ENCODE results near the gene LINC01488. TPM values are rescaled to one million over a fixed set of nuclear protein-coding genes. Genes with fewer than 3 reads are reported as not detected.

LINC01488 gene
- total and polyA plus RNA-seq, 9 donors = not detected

DNA sequence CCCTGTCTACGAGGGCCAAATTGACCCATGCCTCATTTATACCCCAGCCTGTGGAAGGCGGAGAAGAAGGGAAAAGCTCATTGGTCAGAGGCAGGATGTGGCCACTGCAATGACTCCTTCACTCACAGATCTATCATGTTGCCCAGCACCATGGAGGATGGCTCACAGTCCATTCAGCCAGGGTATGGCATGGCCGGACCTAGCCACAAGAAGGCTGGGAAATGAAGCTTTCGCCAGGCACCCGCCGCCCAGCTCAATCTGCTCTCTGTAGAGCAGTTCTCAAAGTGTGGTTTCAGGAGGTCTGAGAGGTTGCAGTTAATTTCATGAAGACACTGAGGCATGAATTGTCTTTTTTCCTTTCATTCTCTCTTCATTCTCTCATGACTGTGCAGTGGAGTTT is 40.6 kb upstream of the LINC01488 start:
- H3K27ac ChIP-seq = no peak overlapping the region
- TF ChIP-seq EP300 (IDR thresholded peaks at IDR 0.05) (no peak), POLR2A (IDR thresholded peaks at IDR 0.05) (no peak)
- TF ChIP-seq, protein P1, sequence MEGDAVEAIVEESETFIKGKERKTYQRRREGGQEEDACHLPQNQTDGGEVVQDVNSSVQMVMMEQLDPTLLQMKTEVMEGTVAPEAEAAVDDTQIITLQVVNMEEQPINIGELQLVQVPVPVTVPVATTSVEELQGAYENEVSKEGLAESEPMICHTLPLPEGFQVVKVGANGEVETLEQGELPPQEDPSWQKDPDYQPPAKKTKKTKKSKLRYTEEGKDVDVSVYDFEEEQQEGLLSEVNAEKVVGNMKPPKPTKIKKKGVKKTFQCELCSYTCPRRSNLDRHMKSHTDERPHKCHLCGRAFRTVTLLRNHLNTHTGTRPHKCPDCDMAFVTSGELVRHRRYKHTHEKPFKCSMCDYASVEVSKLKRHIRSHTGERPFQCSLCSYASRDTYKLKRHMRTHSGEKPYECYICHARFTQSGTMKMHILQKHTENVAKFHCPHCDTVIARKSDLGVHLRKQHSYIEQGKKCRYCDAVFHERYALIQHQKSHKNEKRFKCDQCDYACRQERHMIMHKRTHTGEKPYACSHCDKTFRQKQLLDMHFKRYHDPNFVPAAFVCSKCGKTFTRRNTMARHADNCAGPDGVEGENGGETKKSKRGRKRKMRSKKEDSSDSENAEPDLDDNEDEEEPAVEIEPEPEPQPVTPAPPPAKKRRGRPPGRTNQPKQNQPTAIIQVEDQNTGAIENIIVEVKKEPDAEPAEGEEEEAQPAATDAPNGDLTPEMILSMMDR (IDR thresholded peaks at IDR 0.05) = no peak
- no peak overlapping the region for H3K4me3 ChIP-seq
- no peaks in the 10 kb centered on the region for H3K27me3 ChIP-seq
- intact Hi-C loops (cut with DNase I) = no loop called here
- 84 to 97% (median 95%) methylated on average over 6 of the region's 6 CpGs for WGBS, 3 donors
- H3K36me3 ChIP-seq = no peaks in the 10 kb centered on the region
- DNase-seq = peak in 1 of 5 donors; percentile 1
- H3K9me3 ChIP-seq = no peaks in the 10 kb centered on the region
- peaks cover 1% of the 10 kb centered on the region for H3K4me1 ChIP-seq (ENCODE audit: insufficient read depth)

DNA sequence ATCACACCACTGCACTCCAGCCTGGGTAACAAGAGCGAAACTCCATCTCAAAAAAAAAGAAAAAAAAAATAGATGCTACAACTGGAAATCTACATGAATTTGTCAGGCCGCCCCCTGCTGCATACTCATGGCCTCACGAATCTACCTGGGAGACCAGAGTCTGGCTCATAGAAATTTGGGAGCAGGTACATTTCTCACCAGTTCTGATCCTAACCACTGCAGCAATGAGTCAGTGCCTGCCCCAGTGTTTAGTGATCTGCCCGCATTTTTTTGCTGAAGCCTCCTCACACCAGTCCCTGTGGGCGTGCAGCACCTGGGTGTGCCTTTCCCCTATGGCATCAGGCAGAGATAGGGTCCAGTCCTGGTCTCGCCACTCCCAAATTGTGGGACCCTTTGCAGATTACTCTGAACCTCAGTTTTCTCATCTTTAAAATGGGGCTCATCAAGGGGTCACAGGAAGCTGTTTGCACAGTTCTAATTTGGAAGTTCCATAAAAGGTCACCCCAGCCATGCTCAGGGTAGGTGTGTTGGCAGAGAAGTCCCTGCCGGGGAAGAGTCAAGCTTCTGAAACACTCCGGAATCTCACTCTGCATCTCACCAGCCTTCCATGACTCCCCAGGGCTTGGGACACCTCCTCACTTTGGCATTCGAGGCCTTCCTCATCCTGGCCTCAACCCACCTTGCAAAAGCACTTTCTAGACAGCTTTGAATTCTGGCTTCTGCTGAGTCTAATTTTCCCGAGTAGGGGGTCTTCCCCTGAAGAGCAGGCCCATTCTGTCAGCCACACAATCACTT is 39.3 kb upstream of the LINC01488 start:
- no peaks in the 10 kb centered on the region for H3K27me3 ChIP-seq
- TF ChIP-seq POLR2A (IDR thresholded peaks at IDR 0.05) (no peak), EP300 (IDR thresholded peaks at IDR 0.05) (no peak)
- TF ChIP-seq, protein P1 (IDR thresholded peaks at IDR 0.05) = no peak
- H3K36me3 ChIP-seq = no peaks in the 10 kb centered on the region
- 72 to 78% (median 77%) methylated on average over 10 of the region's 10 CpGs for WGBS, 3 donors
- intact Hi-C loops (cut with DNase I) = no loop called here
- peaks cover 1% of the 10 kb centered on the region for H3K4me1 ChIP-seq (ENCODE audit: insufficient read depth)
- H3K9me3 ChIP-seq = no peaks in the 10 kb centered on the region
- no peak overlapping the region for H3K27ac ChIP-seq
- peak in 1 of 5 donors; percentile 3 for DNase-seq
- H3K4me3 ChIP-seq = no peak overlapping the region

DNA sequence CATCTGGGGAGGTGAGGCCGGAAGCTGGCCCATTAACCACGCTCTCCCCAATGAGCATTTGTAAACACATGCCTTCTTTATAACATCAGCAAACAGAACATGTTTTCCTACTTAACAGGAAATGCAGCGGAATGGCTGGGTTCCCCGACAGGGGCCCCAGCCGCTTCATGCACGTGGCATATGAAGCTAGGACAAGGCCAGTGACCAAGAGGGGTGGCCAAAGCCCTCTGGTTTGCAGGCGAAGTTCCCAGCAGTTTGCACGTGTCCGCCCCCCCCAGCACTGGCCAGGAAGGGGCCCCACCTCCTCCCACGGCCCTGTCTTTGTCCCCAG is 38.7 kb upstream of the LINC01488 start:
- TF ChIP-seq, protein P1 (IDR thresholded peaks at IDR 0.05) = no peak
- TF ChIP-seq POLR2A (IDR thresholded peaks at IDR 0.05) (no peak), EP300 (IDR thresholded peaks at IDR 0.05) (no peak)
- intact Hi-C loops (cut with DNase I) = no loop called here
- H3K36me3 ChIP-seq = no peaks in the 10 kb centered on the region
- 15 to 21% (median 18%) methylated on average over 10 of the region's 10 CpGs for WGBS, 3 donors
- DNase-seq = peak in 1 of 5 donors; percentile 12
- H3K27me3 ChIP-seq = no peaks in the 10 kb centered on the region
- no peak overlapping the region for H3K4me3 ChIP-seq
- H3K27ac ChIP-seq = no peak overlapping the region
- H3K4me1 ChIP-seq (ENCODE audit: insufficient read depth) = peaks cover 1% of the 10 kb centered on the region
- no peaks in the 10 kb centered on the region for H3K9me3 ChIP-seq

DNA sequence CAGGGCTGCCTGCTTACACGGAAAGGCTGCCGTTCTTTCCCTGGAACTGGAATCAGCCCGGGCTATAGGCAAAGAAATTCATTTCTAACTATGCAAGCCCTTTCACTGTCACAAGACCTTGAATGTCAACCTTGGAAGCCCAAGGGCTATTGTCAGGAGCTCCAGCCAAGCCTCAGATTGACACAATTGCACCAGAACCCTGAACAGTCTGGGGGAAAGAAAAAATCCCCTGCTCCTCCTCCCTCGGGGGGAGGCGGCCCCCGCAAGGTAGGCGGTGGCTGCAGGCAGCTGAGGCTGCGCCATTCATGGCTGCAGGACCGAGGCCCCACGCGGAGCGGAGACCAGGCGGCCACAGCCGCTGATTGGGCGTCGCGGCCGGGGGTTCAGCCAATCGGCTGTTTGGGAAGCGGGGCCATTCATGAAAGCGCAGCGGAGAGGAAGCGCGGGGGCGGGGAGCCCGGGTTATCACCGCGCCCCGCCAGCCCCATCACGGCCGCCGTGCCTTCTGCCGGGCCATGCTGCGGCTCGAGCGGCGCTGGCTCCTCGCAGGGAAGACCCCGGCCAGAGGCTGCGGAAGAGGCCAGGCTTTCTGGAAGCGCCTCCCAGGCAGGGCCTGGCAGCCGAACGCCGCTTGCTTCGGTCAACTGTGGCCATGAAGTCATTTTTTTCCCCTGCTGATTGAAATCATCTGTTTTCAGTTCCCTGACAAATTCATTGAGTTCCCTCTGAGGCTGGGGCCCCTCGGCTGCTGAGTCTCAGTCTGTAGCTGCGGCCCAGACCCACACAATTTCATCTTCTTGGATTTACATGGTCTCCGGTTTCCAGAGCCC is 38.1 kb upstream of the LINC01488 start:
- H3K27ac ChIP-seq = no peak overlapping the region
- peak; percentile 24 to 71 (median 62) for DNase-seq
- H3K36me3 ChIP-seq = no peaks in the 10 kb centered on the region
- H3K9me3 ChIP-seq = no peaks in the 10 kb centered on the region
- peak overlapping the region; percentile 38 for H3K4me3 ChIP-seq
- peaks cover 1% of the 10 kb centered on the region for H3K4me1 ChIP-seq (ENCODE audit: insufficient read depth)
- intact Hi-C loops (cut with DNase I) = no loop called here
- WGBS, 3 donors = 1 to 2% (median 1%) methylated on average over 48 of the region's 48 CpGs
- TF ChIP-seq, protein P1 (IDR thresholded peaks at IDR 0.05) = no peak
- no peak for TF ChIP-seq POLR2A (IDR thresholded peaks at IDR 0.05)
- TF ChIP-seq EP300 (IDR thresholded peaks at IDR 0.05) = no peak
- no peaks in the 10 kb centered on the region for H3K27me3 ChIP-seq

All from ovary (tissue), 9 donors.